Measurements from ENCODE around the gene PTGS2.
A peak's percentile ranks its signal among the peaks of the same experiment; 100 is the strongest.

The PTGS2 gene

DNA sequence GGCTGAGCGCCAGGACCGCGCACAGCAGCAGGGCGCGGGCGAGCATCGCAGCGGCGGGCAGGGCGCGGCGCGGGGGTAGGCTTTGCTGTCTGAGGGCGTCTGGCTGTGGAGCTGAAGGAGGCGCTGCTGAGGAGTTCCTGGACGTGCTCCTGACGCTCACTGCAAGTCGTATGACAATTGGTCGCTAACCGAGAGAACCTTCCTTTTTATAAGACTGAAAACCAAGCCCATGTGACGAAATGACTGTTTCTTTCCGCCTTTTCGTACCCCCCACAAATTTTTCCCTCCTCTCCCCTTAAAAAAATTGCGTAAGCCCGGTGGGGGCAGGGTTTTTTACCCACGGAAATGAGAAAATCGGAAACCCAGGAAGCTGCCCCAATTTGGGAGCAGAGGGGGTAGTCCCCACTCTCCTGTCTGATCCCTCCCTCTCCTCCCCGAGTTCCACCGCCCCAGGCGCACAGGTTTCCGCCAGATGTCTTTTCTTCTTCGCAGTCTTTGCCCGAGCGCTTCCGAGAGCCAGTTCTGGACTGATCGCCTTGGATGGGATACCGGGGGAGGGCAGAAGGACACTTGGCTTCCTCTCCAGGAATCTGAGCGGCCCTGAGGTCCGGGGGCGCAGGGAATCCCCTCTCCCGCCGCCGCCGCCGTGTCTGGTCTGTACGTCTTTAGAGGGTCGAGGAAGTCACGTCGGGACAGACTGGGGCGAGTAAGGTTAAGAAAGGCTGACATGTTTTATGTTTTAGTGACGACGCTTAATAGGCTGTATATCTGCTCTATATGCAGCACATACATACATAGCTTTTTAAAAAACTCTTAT lies at the start of gene PTGS2:
Gene PTGS2 (minus strand): TSS at position 179 of the 817 bp plus-strand sequence. CDS start 133 bp downstream, at position 46.
- peak; percentile 48 for DNase-seq (ENCODE audit: low spot score)

DNA sequence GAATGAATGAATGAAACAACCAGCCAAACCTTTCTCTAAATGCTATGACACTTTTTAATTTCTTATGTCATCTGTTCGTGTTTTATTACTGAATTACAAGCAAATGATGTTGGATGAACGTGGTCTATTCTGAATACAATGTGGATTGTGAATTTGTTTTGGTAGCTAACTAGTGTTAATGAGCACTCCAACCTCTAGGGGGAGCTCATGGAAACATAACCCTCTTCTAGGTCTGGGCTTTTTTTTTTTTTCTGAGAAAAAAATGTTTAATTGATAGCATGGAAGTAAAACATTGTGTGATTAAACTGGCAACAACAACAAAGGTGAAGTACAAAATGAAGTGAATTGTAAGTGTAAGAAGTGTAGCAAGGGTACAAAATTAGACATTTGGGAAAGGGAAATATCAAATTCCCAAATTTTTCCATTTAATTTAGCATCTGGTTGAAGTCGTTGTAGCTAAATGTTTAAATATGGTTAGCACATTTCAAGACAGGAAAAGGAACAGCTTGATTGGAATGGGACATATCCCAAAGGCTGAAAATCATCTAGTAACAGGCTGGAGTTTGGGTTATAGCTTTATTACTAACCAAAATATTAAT lies 42.6 kb upstream of the PTGS2 start:
- no peak for DNase-seq (ENCODE audit: low spot score)

DNA sequence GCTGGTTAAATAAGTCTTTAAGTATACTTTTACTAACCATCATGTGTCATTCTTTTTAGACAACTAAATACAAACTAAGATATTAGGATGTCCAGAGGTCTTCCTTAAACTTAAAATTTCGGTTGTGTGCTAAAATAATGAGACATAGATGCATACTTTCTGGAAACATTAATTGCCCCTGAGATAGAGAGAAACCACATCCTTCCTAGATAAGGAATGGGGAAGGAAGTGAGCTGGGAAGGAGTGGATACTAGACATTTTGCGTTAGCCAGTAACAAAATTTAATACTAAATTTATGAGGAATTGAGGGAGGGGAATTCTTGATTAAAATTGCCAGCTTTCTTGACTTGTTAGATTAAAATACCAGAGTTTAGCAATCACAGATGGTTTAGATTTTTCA lies 37.1 kb upstream of the PTGS2 start:
- DNase-seq (ENCODE audit: low spot score): no peak

GRCh38 chr1:186715887-186716809 lies 35.9 kb upstream of the PTGS2 start:
- DNase-seq (ENCODE audit: low spot score): no peak

- no peak for DNase-seq (ENCODE audit: low spot score)
Observed at GRCh38 chr1:186710696-186711095, 30.5 kb upstream of the PTGS2 start.

DNA sequence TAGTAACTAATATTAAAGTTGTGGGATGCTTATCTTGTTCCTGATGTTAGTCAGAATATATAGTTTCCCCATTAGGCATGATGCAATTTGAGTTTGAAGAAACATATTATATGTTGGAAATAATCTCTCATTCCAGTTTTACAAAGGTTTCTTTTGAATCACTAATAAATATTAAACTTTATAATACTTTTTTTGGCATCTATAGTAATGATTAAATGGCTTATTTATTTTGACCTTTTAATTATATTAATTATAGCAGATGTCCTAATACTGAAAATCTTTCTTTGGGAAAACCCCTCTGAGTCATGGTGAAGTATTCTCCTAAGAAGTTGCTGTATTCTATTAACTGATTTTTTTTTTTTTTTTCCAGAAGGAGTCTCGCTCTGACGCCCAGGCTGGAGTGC lies 28.5 kb upstream of the PTGS2 start:
- no peak for DNase-seq (ENCODE audit: low spot score)

DNA sequence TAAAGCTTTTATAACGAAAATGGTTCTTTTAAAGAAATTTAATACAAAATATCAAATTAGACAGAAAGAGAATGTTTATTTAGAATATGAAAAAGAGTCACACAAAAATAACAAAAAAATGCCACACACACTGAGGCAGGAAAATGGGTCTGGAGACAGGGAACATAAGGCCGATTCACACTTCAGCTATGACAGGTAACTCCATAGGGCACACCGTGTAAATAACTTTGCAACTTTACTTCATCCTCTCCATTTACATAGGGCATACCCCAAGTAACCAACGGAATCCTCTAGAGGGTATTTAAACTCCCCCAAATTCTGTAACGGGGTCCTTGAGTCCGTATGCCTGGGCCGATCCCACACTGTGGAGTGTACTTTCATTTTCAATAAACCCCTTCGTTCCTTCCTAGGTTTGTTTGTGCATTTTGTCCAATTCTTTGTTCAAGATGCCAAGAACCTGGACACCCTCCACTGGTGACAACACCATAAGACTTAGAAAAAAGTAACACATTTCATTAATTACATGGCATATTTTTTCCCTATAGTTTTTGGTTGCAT lies 23.1 kb upstream of the PTGS2 start:
- no peak for DNase-seq (ENCODE audit: low spot score)

GRCh38 chr1:186700722-186701121 lies 20.5 kb upstream of the PTGS2 start:
- no peak for DNase-seq (ENCODE audit: low spot score)

- no peak for DNase-seq (ENCODE audit: low spot score)
Observed at GRCh38 chr1:186699519-186699918, 19.3 kb upstream of the PTGS2 start.

DNA sequence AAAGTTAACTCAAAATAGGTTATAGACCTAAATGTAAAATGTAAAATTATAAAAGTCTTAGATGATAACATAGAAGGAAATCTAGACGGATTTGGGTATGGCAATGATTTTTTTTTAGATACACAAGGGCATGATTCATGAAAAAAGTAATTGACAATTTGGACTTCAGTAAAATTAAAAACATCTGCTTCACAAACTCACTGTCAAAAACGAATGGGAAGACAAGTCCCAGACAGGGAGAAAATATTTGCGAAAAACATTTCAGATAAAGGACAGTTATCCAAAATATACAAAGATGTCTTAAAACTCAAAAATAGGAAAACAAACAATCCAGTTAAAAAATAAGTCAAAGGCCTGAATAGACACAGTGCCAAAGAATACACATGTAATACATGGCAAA lies 9.7 kb upstream of the PTGS2 start:
- DNase-seq (ENCODE audit: low spot score): no peak

DNA sequence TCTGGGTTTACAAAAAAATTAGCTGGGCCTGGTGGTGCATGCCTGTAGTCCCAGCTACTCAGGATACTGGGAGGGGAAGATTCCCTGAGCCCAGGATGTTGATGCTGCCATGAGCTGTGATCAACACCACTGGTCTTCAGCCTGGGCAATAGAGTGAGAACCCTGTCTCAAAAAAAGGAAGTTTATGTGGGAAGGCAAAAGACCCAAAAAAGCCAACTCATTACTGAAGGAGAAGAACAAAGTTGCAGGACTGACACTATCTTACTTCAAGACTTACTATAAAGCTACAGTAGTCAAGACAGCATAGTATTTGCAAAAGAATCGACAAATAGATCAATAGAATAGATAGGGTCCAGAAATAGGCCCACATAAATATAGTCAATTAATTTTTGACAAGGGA lies 9.2 kb upstream of the PTGS2 start:
- DNase-seq (ENCODE audit: low spot score): no peak

DNA sequence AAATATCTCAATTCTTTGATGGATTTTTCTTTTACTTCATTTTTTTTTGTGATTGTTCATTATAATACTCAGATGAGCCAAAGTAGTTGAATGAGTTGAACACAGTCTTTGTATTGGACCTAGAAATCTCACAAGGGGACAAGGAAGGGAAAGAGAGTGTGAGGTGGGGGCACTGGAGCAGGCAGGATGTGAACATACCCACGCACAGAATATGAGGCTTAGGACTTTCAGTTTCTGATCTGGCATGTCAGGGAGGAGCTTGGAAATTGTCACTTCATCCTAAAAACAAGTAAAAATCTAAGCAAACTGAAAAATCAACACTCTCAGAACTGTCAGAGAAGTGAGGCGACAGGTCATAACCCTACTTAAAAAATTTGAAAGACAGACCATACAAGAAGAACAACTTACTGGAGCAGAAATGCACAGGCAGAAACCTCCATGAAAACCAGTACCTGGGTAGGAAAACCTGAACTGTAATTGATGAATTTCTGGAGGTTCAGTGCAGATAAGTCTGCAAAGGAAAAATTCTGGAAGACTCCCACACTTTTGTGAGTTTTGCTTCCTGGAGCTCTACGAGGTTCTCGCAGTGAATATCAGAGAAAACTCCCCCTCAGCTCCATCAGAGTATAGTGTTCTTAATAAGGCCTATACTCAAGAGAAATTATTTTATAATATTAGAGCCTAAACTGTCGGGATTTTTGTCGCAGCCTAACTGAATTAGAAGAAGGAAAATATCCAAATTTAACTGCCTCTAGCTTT lies 3.6 kb upstream of the PTGS2 start:
- no peak for DNase-seq (ENCODE audit: low spot score)

GRCh38 chr1:186682736-186683135 lies 2.5 kb upstream of the PTGS2 start:
- no peak for DNase-seq (ENCODE audit: low spot score)

GRCh38 chr1:186681801-186682200 lies 1.6 kb upstream of the PTGS2 start:
- DNase-seq (ENCODE audit: low spot score): no peak

DNA sequence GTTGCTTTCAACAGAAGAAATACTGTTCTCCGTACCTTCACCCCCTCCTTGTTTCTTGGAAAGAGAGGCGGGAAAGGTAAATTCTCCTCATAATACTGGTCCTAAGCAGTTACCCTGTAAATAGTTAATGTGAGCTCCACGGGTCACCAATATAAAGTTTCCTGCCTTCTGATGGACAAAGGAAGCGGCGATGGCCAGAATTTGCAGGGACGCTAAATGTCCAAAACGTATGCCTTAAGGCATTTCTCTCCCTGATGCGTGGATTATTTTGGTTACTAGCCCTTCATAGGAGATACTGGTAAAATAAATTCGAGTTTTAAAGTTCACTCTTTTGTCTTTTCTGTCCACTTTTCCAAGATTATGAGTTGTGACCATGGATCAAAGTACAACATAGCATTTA lies 898 bp upstream of the PTGS2 start:
- DNase-seq (ENCODE audit: low spot score): no peak

DNA sequence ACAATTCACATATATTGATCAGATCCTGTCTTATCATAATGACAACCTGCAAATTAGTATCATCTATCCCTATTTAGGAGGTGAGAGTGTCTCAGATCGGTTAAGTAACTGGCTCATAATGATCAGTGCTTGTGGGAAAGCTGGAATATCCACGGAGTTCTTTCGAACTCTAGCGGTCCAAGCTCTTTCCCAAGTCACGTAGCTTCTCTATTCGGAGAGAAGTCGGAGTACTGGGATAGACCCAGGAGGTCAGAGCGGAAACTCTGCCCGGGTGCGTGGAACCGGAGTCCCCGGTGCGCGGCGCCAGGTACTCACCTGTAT lies 339 bp downstream of the PTGS2 start:
- DNase-seq (ENCODE audit: low spot score): no peak

DNA sequence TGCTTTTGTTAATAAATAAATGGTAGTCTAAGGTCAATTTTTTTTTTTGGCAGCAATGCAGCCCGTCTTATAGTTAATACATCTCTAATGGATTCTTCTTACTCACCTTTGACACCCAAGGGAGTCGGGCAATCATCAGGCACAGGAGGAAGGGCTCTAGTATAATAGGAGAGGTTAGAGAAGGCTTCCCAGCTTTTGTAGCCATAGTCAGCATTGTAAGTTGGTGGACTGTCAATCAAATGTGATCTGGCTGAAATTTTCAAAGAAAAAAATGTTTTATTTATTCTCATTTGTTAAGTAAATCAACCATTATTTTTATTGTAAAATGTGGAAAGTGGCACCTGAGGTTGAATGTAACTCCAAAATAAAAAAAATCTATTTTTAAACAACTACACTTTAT lies 2.1 kb downstream of the PTGS2 start:
- DNase-seq (ENCODE audit: low spot score): no peak

- DNase-seq (ENCODE audit: low spot score): no peak
Observed at GRCh38 chr1:186672596-186672995, 7.6 kb downstream of the PTGS2 start.

DNA sequence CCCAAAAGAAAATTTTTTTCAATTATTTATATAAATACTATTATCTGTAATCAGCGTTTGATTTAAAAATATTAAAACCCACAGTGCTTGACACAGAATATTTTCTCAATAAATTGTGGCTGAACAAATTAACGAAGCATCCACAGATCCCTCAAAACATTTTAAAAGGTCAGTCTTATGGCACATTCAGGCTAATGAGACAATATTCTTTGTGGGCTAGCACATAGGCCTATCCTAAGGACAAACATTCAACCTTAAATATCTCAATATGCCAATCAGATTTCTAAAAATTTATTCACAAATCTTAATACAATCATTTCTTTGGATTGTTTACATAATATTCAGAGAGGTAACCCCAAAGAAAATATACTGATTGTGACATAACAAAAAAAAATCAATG lies 8.1 kb downstream of the PTGS2 start:
- no peak for DNase-seq (ENCODE audit: low spot score)

GRCh38 chr1:186671136-186671825 lies 8.9 kb downstream of the PTGS2 start:
- no peak for DNase-seq (ENCODE audit: low spot score)

All from globus pallidus (tissue), 1 donor.